ENCODE data around the gene TP53AIP1. TPM values are rescaled to one million over a fixed set of nuclear protein-coding genes. Genes with fewer than 3 reads are reported as not detected.
A peak's percentile ranks its signal among the peaks of the same experiment; 100 is the strongest.

The TP53AIP1 gene, protein sequence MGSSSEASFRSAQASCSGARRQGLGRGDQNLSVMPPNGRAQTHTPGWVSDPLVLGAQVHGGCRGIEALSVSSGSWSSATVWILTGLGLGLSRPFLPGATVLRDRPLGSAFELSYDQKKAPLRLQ
- polyA plus RNA-seq = not detected

DNA sequence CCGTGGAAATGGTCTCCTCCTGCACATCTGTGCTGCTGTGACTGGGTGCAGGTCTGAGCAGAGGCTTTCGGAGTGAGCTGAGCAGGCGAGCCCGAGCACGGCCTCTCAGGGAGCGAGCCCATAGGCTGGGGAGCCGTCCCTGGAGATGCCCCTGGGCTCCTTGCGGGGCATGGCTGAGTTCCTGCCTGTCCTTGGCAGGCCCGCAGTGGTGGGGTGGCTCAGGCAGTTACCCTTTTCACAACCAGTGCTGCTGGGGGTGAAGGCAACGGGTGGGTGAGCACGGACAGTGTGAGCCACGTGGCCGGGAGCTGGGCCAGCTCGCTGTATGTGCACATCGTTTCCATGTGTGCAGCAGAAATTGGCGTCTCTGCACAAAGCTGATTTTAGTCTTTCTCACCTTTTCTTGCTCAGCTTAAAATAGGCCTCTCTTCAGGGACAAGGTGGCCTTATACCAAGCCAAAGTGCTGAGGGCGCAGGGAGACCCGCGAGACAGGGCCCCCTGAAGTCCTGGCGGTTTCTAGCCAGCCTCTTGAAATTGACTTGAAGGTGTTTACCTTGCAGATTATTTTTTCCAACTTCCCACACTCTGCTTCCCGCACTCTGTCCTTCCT is at the start of gene TP53AIP1:
Gene TP53AIP1 (minus strand): TSS at position 55 of the 611 bp plus-strand sequence. CDS start 5,053 bp downstream, outside the sequence.
- Mint-ChIP-seq H3K4me3 (no peak within 1 kb of the TSS), H3K27me3 (ENCODE audit: low read depth in 3 of 3) (peaks cover 2 to 4% (median 2%) of the 10 kb centered on the region in 3 donors), H3K36me3 (no peaks in the 10 kb centered on the region), H3K27ac (no peak within 1 kb of the TSS), H3K9me3 (no peaks in the 10 kb centered on the region), H3K4me1 (no peaks in the 10 kb centered on the region)
- no peak for DNase-seq

DNA sequence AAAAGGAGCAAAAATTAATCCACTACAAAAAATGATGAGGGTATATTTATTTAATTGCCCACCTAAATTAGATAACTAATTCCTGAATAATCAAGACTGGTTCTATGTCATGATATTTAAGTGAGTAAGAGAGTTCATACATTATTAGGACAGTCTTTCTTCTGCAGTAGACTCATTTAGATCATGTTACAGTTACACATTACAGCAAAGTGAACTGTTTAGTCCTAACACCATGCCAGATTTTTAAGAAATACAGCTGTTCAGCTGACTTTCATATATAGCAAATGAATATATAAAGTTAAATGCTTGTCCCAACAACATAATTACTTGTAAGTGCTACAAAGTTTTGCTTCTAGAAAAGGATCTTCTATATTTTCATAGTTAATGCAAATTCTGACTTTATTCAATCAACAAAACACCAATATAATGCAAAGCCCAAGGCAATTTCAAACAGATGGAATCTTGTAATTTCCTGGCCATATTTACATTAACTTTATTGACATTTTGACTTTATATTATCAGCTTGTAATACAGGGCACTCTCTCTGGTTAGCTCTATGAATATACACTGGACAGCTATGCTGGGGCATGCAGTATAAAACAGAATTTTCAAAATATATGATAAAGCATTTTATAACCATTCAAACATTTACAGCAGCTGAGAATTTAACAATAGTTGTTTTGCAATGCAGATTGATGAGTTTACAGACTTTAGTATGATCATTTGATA is 45.7 kb upstream of the TP53AIP1 start:
- DNase-seq = no peak
- H3K4me1 Mint-ChIP-seq = no peaks in the 10 kb centered on the region
- no peak overlapping the region for H3K27ac Mint-ChIP-seq
- peaks cover 0 to 3% (median 0%) of the 10 kb centered on the region in 3 donors for H3K36me3 Mint-ChIP-seq
- H3K27me3 Mint-ChIP-seq (ENCODE audit: low read depth in 3 of 3) = peaks cover 0 to 1% (median 0%) of the 10 kb centered on the region in 3 donors
- peaks cover 0 to 2% (median 0%) of the 10 kb centered on the region in 6 donors for H3K9me3 Mint-ChIP-seq
- H3K4me3 Mint-ChIP-seq = no peak overlapping the region

DNA sequence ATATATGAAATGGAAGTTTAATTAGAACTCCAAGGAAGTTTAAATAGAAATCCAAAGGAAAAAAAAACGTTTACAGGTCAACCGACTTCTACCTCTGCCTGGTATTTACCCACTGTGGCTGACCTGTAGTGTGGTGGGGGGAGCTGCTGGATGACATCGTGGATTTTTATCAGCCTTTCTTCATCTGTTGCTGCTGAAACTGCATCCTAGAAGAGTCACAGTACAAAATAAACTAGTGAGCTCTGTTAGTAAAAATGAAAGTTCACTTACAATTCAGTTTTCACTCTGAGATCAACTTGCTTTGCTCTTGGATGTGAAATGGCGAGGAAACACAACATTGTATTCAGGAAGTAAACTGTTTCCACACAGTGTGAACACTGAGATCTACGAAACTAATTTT is 43.2 kb upstream of the TP53AIP1 start:
- peaks cover 0 to 2% (median 0%) of the 10 kb centered on the region in 6 donors for H3K9me3 Mint-ChIP-seq
- H3K36me3 Mint-ChIP-seq = peaks cover 0 to 3% (median 0%) of the 10 kb centered on the region in 3 donors
- H3K27me3 Mint-ChIP-seq (ENCODE audit: low read depth in 3 of 3) = peaks cover 0 to 1% (median 0%) of the 10 kb centered on the region in 3 donors
- no peaks in the 10 kb centered on the region for H3K4me1 Mint-ChIP-seq
- H3K27ac Mint-ChIP-seq = no peak overlapping the region
- H3K4me3 Mint-ChIP-seq = no peak overlapping the region
- DNase-seq = no peak

DNA sequence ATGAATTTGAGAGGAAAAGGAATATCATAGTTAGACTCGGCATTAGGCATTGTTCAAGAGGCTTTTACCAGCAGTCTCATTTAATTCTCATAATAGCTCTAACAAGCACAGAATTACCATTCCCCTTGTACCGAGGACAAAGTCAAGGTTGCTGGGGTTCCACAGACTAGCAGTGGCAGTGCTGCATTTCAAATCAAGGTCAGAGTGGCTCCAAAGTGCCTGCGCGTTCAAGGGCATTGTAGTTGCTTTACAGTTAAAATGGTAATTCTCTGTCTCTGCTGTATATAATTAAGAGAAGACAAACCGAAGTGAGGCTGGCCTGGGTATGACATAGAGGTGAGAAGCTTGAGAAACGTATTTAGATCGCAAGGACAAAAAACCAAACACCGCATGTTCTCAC is 40.4 kb upstream of the TP53AIP1 start:
- H3K9me3 Mint-ChIP-seq = no peaks in the 10 kb centered on the region
- H3K27ac Mint-ChIP-seq = no peak overlapping the region
- H3K27me3 Mint-ChIP-seq (ENCODE audit: low read depth in 3 of 3) = no peaks in the 10 kb centered on the region
- H3K4me3 Mint-ChIP-seq = no peak overlapping the region
- H3K4me1 Mint-ChIP-seq = no peaks in the 10 kb centered on the region
- H3K36me3 Mint-ChIP-seq = peaks cover 0 to 4% (median 3%) of the 10 kb centered on the region in 3 donors
- DNase-seq = no peak

DNA sequence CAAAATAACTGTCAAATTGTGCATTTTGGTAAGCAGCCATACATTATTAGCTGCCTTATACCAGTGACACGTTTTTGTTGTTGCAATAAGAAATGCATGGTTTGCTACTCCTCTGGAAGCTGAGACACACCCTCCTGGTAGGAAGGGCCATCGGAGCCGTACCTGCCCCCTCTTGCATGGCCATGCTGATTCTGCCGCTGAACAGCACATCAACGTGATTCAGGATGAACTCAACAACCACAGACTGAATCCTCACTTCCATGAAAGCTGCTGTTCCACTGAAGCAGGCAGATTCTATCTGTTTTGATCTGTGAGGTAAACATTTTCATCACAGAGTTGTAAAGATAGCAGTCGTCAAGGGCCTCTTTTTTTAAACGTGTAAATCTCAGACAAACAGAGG is 38.6 kb upstream of the TP53AIP1 start:
- no peak for DNase-seq
- Mint-ChIP-seq H3K27ac (no peak overlapping the region), H3K36me3 (peaks cover 0 to 7% (median 7%) of the 10 kb centered on the region in 3 donors), H3K4me1 (no peaks in the 10 kb centered on the region), H3K27me3 (ENCODE audit: low read depth in 3 of 3) (peaks cover 0 to 2% (median 0%) of the 10 kb centered on the region in 3 donors), H3K4me3 (no peak overlapping the region), H3K9me3 (no peaks in the 10 kb centered on the region)

DNA sequence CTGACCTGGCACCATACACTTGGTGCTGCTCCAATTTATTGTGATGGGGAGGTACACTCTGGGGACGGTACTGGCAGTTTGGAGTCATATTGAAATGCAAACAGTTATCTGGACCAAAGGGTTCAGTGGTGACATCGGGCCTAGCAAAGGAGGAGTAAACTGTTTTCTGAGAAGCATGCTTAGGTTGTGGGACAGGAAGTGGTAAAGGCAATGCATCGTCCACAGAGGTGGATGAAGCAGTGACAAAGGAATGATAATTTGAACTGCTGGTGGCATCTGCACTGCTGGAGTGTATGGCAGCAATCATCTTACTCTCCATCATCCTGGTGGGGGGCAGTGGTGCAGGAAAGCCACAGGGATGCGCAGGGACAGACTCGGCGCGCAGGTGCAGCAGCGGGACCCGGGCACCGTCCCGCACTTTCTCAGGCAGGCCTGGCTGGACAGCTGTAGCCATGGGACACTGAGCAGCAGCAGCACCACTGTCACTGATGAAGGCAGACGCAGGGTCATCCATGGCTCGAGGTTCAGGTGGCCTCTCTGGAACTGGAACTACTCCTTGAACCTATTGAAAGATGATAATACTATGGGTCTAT is 28.0 kb upstream of the TP53AIP1 start:
- no peak overlapping the region for H3K4me3 Mint-ChIP-seq
- no peak overlapping the region for H3K27ac Mint-ChIP-seq
- H3K9me3 Mint-ChIP-seq = no peaks in the 10 kb centered on the region
- peaks cover 13 to 15% of the 10 kb centered on the region in 2 donors for H3K4me1 Mint-ChIP-seq
- H3K27me3 Mint-ChIP-seq (ENCODE audit: low read depth in 3 of 3) = peaks cover 0 to 2% (median 0%) of the 10 kb centered on the region in 3 donors
- DNase-seq = no peak
- H3K36me3 Mint-ChIP-seq = peaks cover 3 to 29% (median 16%) of the 10 kb centered on the region in 3 donors

DNA sequence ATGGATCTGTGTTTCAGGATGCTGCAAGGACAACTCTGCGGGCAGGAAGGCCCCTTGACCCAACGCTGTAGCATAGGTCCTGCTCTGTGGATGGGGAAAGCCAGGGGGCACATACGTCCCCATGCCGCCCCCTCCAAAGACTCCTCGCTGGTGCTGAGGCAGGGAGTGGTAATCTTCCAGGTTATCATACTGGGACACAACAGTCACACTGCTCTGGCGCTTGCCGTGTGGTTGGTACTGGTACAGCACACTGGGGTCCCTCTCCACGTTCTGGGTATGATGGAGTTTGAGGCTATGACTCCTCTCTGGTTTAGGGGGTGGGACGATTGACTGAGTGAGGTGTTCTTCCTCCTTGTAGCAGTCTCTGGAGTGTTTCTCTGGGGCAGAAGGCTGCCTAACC is 26.2 kb upstream of the TP53AIP1 start:
- Mint-ChIP-seq H3K27ac (no peak overlapping the region), H3K9me3 (no peaks in the 10 kb centered on the region), H3K36me3 (peaks cover 3 to 29% (median 16%) of the 10 kb centered on the region in 3 donors), H3K27me3 (ENCODE audit: low read depth in 3 of 3) (peaks cover 0 to 2% (median 0%) of the 10 kb centered on the region in 3 donors), H3K4me1 (peaks cover 30 to 32% of the 10 kb centered on the region in 2 donors), H3K4me3 (no peak overlapping the region)
- no peak for DNase-seq

DNA sequence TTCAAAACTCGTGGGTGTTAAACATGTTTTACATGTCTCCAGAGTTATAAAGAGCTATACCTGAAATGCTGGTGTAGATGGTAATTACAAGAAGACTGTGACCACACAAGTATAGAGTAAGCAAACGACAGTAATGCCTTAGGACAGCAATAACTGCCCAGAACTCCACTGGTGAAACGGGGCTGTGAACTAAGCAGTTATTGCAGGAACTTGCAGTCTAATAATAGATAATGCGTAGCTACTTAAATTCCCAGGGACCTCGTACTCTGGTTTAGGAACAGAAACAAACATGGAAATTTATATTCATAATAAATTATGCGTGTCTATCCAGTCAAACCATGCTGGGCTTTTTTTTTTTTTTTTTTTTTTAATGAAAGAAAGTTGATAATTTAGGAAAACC is 24.9 kb upstream of the TP53AIP1 start:
- H3K9me3 Mint-ChIP-seq = no peaks in the 10 kb centered on the region
- no peak overlapping the region for H3K27ac Mint-ChIP-seq
- H3K4me1 Mint-ChIP-seq = peaks cover 41 to 46% of the 10 kb centered on the region in 2 donors
- peaks cover 0 to 2% (median 0%) of the 10 kb centered on the region in 3 donors for H3K27me3 Mint-ChIP-seq (ENCODE audit: low read depth in 3 of 3)
- H3K36me3 Mint-ChIP-seq = peaks cover 3 to 23% (median 12%) of the 10 kb centered on the region in 3 donors
- H3K4me3 Mint-ChIP-seq = no peak overlapping the region
- no peak for DNase-seq

DNA sequence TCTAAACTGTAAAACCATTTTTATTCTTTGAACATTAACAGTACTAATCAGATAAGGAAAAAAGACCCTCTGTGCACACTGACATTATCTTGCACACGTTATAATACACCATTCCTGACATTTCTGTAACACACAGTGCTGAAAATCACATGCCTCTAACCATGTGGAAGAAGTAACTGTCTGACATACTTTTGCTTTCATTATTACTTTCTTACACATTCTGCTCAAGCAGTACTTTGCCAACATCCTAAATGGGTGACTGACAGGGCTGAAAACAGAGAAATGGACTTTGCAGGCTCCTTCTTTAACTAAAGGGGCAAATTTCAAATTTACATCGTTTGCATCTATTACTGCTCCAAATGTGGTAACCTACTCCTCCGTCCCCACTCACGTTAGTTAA is 22.8 kb upstream of the TP53AIP1 start:
- Mint-ChIP-seq H3K4me1 (peaks cover 38 to 45% of the 10 kb centered on the region in 2 donors), H3K9me3 (no peaks in the 10 kb centered on the region), H3K27ac (peak overlapping the region in 1 of 6 donors; percentile 8), H3K36me3 (peaks cover 0 to 8% (median 5%) of the 10 kb centered on the region in 3 donors), H3K27me3 (ENCODE audit: low read depth in 3 of 3) (peaks cover 0 to 3% (median 0%) of the 10 kb centered on the region in 3 donors), H3K4me3 (peak overlapping the region in 4 of 5 donors; percentile 23 to 72 (median 51))
- DNase-seq = peak; percentile 7 to 16 (median 11)

DNA sequence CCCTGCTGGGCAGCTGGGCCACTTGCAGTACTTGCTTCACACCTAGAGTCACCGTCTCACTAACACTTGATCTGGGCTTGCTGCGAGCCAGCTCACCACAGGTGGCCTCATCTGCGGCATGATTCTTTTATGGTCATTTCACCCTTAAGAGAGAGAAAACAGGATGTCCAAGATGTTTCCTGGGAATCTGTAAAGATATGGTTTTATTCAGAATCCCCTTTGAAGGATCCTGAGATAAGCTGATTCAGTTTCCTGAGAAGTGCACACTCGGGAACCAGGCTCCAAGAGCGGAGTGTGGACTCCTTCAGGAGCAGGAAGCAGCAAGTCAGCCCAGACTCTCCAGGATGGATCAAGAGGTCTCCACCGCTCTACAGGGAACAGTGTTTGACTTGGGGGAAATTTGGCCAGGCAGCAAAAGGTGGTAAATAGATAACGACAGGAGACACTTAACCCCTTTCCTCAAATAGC is 21.8 kb upstream of the TP53AIP1 start:
- peak overlapping the region; percentile 7 to 58 (median 31) for H3K4me3 Mint-ChIP-seq
- peaks cover 0 to 5% (median 0%) of the 10 kb centered on the region in 3 donors for H3K27me3 Mint-ChIP-seq (ENCODE audit: low read depth in 3 of 3)
- H3K9me3 Mint-ChIP-seq = no peaks in the 10 kb centered on the region
- H3K36me3 Mint-ChIP-seq = peaks cover 0 to 2% (median 0%) of the 10 kb centered on the region in 3 donors
- DNase-seq = no peak
- H3K27ac Mint-ChIP-seq = peak overlapping the region in 3 of 6 donors; percentile 14 to 53 (median 38)
- peaks cover 32 to 38% of the 10 kb centered on the region in 2 donors for H3K4me1 Mint-ChIP-seq

DNA sequence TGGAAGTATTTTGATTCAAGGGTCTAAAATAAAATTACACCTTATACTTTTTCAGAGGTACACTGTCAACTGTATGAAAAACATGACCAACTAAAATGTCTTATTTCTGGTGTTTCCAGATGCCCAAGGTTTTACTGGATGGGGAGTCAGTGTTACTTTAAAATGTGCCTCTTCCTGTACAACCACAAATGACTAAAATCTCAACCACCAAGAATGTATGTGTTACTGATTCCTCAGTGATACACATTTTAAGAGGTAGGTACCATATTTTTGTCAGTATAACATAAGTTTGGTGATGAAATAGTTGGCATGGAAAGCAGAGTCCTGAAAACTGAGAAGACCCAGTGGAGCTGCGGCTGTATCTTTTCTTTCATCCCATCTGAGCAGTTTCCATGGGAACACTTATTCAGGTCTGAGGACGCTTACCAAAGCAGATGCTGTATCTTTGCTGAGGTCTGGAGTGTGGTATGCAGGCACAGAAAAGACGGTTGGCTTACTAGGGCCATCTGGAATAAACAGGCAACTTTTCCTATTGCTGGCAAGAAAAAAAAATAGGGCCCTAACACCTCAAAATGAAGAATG is 21.2 kb upstream of the TP53AIP1 start:
- peaks cover 0 to 10% (median 0%) of the 10 kb centered on the region in 3 donors for H3K27me3 Mint-ChIP-seq (ENCODE audit: low read depth in 3 of 3)
- no peaks in the 10 kb centered on the region for H3K36me3 Mint-ChIP-seq
- H3K4me1 Mint-ChIP-seq = peaks cover 32 to 38% of the 10 kb centered on the region in 2 donors
- H3K4me3 Mint-ChIP-seq = peak overlapping the region; percentile 7 to 58 (median 37)
- peaks cover 0 to 2% (median 0%) of the 10 kb centered on the region in 6 donors for H3K9me3 Mint-ChIP-seq
- H3K27ac Mint-ChIP-seq = peak overlapping the region in 4 of 6 donors; percentile 21 to 53 (median 32)
- peak in 2 of 3 donors; percentile 15 to 17 for DNase-seq

DNA sequence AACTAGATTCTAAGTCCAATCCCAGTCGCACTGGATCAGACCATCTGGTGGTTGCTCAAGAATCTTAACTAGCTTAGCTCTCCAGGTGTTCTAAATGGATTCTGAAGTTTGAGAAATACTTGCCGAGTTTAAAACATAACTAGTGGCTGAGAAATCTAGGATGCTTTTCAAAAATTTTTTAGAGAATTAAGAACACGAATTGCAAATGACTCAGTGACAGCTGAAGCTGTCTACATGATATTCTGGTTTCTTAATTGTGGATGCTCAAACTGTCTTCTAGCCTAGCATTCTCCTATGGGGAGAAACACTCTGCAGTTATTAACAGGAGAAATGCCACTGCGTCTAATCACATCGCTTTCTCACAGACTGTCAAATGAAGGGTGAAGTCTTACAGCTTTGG is 20.2 kb upstream of the TP53AIP1 start:
- peaks cover 32 to 38% of the 10 kb centered on the region in 2 donors for H3K4me1 Mint-ChIP-seq
- no peaks in the 10 kb centered on the region for H3K36me3 Mint-ChIP-seq
- peaks cover 0 to 10% (median 1%) of the 10 kb centered on the region in 3 donors for H3K27me3 Mint-ChIP-seq (ENCODE audit: low read depth in 3 of 3)
- no peak for DNase-seq
- peaks cover 0 to 2% (median 0%) of the 10 kb centered on the region in 6 donors for H3K9me3 Mint-ChIP-seq
- H3K4me3 Mint-ChIP-seq = peak overlapping the region in 4 of 5 donors; percentile 9 to 87 (median 80)
- peak overlapping the region in 3 of 6 donors; percentile 61 to 71 (median 71) for H3K27ac Mint-ChIP-seq

DNA sequence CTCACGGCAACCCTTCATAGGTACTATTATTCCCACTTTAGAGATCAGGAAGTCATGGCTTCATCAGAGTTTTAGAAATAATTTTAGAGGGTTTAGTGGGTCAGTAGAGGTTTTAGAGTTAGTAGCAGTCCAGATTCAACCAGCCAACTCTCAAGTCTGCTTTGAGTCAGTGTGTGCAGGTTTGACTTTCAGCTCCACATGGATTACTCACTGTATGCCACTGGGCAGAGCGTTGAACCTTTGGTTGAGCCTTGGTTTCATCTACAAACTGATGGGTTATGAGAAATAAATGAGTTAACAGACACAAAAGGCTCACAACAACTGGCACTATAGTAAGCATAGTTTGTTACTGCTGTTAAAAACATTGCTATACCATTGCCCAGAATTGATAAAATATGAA is 19.0 kb upstream of the TP53AIP1 start:
- H3K4me3 Mint-ChIP-seq = no peak overlapping the region
- peaks cover 32 to 38% of the 10 kb centered on the region in 2 donors for H3K4me1 Mint-ChIP-seq
- H3K36me3 Mint-ChIP-seq = no peaks in the 10 kb centered on the region
- H3K27ac Mint-ChIP-seq = no peak overlapping the region
- H3K9me3 Mint-ChIP-seq = peaks cover 0 to 2% (median 0%) of the 10 kb centered on the region in 6 donors
- DNase-seq = no peak
- peaks cover 0 to 7% (median 4%) of the 10 kb centered on the region in 3 donors for H3K27me3 Mint-ChIP-seq (ENCODE audit: low read depth in 3 of 3)

All from immature natural killer cell (primary cell).